Measurements from ENCODE around the gene HOXC13. TPM values are rescaled to one million over a fixed set of nuclear protein-coding genes. Genes with fewer than 3 reads are reported as not detected.

Gene HOXC13
- total RNA-seq, 1 experiment from 2014 or later, result not detected

- no peaks in the 10 kb centered on the region for H4K20me1 ChIP-seq (ENCODE audit: insufficient read depth, low read depth, low read length)
- H3K4me3 ChIP-seq (ENCODE audit: low read length), result no peak overlapping the region
- no peaks in the 10 kb centered on the region for H3K27me3 ChIP-seq (ENCODE audit: low read length)
- H3K4me1 ChIP-seq (ENCODE audit: low read length), result peaks cover 9% of the 10 kb centered on the region
- no peaks in the 10 kb centered on the region for H3K9me3 ChIP-seq (ENCODE audit: low read length)
- no peak for DNase-seq
- H2AFZ ChIP-seq (ENCODE audit: low read length), result no peak overlapping the region
- no peaks in the 10 kb centered on the region for H3K36me3 ChIP-seq (ENCODE audit: insufficient read depth, low read length)
- H3K4me2 ChIP-seq (ENCODE audit: low read depth, low read length, poor library complexity, severe bottlenecking), result no peak overlapping the region
- H3K9me2 ChIP-seq (replicated peaks; ENCODE audit: insufficient read depth, low read length), result no peaks in the 10 kb centered on the region
- H3K27ac ChIP-seq (ENCODE audit: low read length), result no peak overlapping the region
- H3K79me2 ChIP-seq (ENCODE audit: low read length), result no peaks in the 10 kb centered on the region
- no peak overlapping the region for H3K9ac ChIP-seq (ENCODE audit: low read length)
Measured at GRCh38 chr12:53937099-53937498, 1.5 kb upstream of the HOXC13 start.

DNA sequence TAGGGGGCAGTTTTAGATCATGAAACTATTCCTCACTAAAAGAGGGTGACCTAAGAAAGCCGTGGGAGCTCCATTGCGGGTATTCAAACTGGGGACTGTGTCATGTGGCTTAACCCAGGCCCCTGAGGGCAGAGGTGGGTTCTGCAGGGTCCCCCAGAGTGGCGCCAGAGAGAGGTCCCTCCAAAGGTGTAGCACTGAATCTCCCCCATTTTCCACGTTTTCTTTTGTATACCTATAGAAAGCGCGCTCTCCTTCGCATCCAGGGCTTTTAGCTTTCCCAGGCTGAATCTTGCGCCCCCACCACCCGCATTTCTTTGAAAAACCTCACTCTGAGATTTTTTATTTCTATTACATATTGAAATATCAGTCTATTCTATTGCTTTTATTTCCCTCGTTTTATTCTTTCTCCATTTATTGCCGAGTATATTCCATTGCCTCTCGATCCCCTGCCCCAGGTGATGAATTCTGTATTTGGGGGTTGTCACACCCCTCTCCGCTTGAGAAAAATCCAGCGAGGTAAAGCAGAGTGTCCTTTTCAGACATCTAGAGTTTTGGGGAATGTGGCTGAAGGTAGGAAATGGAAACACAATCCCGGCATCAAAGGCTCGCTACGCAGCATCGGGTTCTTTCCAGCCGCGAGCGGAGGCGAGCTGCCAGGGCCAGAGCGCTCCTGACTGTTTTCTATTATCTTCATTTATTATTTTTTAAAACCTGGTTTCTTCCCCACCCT is 870 bp upstream of the HOXC13 start:
- Histone ChIP-seq H3K9me3 (ENCODE audit: low read length) (no peaks in the 10 kb centered on the region), H3K27me3 (ENCODE audit: low read length) (no peaks in the 10 kb centered on the region), H3K27ac (ENCODE audit: low read length) (no peak overlapping the region), H3K9ac (ENCODE audit: low read length) (no peak overlapping the region), H4K20me1 (ENCODE audit: insufficient read depth, low read depth, low read length) (no peaks in the 10 kb centered on the region), H3K4me1 (ENCODE audit: low read length) (peaks cover 9% of the 10 kb centered on the region), H3K79me2 (ENCODE audit: low read length) (no peaks in the 10 kb centered on the region), H3K9me2 (replicated peaks; ENCODE audit: insufficient read depth, low read length) (no peaks in the 10 kb centered on the region), H3K4me3 (ENCODE audit: low read length) (no peak overlapping the region), H3K4me2 (ENCODE audit: low read depth, low read length, poor library complexity, severe bottlenecking) (no peak overlapping the region), H2AFZ (ENCODE audit: low read length) (no peak overlapping the region), H3K36me3 (ENCODE audit: insufficient read depth, low read length) (no peaks in the 10 kb centered on the region)
- DNase-seq, result no peak

DNA sequence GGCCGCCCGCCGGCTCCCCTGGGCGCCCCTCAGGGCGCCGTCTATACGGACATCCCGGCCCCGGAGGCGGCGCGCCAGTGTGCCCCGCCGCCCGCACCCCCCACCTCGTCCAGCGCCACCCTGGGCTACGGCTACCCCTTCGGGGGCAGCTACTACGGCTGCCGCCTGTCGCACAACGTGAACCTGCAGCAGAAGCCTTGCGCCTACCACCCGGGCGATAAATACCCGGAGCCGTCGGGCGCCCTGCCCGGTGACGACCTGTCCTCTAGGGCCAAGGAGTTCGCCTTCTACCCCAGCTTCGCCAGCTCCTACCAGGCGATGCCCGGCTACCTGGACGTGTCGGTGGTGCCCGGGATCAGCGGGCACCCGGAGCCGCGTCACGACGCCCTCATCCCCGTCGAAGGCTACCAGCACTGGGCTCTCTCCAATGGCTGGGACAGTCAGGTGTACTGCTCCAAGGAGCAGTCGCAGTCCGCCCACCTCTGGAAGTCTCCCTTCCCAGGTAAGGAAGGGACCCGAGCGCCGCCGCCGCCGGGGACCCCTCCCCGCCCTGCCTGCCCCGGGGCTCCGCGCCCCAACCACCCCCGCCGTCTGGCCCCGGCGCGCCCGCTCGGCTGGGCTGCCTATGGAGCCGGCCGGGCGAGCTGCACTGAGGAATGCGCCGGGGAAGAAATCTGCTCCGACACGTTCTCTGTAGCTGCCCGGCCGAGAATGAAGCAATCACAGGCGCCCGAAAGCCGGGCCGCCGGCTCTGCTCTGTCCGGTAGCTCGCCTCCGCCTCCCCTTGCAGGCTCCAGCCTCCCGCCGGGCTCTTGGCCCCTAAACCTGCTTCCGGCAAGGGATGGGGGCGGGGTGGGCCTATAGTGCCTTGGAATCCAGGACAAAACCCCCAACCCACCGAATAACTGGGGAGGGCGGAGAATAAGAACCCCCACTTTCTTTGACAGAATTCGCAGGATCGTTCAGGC is 794 bp downstream of the HOXC13 start:
- Histone ChIP-seq H3K4me2 (ENCODE audit: low read depth, low read length, poor library complexity, severe bottlenecking) (no peak overlapping the region), H3K4me3 (ENCODE audit: low read length) (no peak overlapping the region), H4K20me1 (ENCODE audit: insufficient read depth, low read depth, low read length) (no peaks in the 10 kb centered on the region), H3K27me3 (ENCODE audit: low read length) (no peaks in the 10 kb centered on the region), H3K9ac (ENCODE audit: low read length) (no peak overlapping the region), H3K27ac (ENCODE audit: low read length) (no peak overlapping the region), H2AFZ (ENCODE audit: low read length) (no peak overlapping the region), H3K36me3 (ENCODE audit: insufficient read depth, low read length) (no peaks in the 10 kb centered on the region), H3K9me3 (ENCODE audit: low read length) (no peaks in the 10 kb centered on the region), H3K4me1 (ENCODE audit: low read length) (peaks cover 9% of the 10 kb centered on the region), H3K9me2 (replicated peaks; ENCODE audit: insufficient read depth, low read length) (no peaks in the 10 kb centered on the region), H3K79me2 (ENCODE audit: low read length) (no peaks in the 10 kb centered on the region)
- DNase-seq, result no peak

GRCh38 chr12:53940443-53941014 is 1.9 kb downstream of the HOXC13 start:
- H3K4me1 ChIP-seq (ENCODE audit: low read length), result peaks cover 2% of the 10 kb centered on the region
- DNase-seq, result no peak
- H3K9me3 ChIP-seq (ENCODE audit: low read length), result no peaks in the 10 kb centered on the region
- H3K4me2 ChIP-seq (ENCODE audit: low read depth, low read length, poor library complexity, severe bottlenecking), result no peak overlapping the region
- no peak overlapping the region for H3K27ac ChIP-seq (ENCODE audit: low read length)
- no peak overlapping the region for H3K4me3 ChIP-seq (ENCODE audit: low read length)
- no peaks in the 10 kb centered on the region for H3K79me2 ChIP-seq (ENCODE audit: low read length)
- H2AFZ ChIP-seq (ENCODE audit: low read length), result no peak overlapping the region
- no peaks in the 10 kb centered on the region for H4K20me1 ChIP-seq (ENCODE audit: insufficient read depth, low read depth, low read length)
- H3K36me3 ChIP-seq (ENCODE audit: insufficient read depth, low read length), result no peaks in the 10 kb centered on the region
- H3K9ac ChIP-seq (ENCODE audit: low read length), result no peak overlapping the region
- no peaks in the 10 kb centered on the region for H3K27me3 ChIP-seq (ENCODE audit: low read length)
- H3K9me2 ChIP-seq (replicated peaks; ENCODE audit: insufficient read depth, low read length), result no peaks in the 10 kb centered on the region

DNA sequence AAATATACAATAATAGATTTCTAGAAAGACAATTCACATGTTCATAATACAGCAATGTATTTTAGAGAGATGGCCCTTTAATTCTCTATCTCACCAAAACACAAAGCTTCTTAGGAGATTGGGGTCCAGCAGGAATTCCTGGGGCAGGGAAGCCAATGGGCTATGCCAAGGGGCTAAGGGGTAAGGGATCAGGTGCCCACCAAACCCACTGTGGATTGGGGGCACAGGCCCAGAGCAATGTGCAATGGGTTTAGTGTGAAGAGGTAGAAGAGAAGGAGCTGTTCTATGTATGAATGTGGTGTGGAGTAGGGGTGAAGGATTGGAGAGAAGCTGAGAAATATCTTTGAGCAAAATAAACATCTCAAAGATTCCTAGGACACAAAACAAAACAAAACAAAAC is 2.6 kb downstream of the HOXC13 start:
- H3K27me3 ChIP-seq (ENCODE audit: low read length), result no peaks in the 10 kb centered on the region
- H3K9me2 ChIP-seq (replicated peaks; ENCODE audit: insufficient read depth, low read length), result no peaks in the 10 kb centered on the region
- H3K79me2 ChIP-seq (ENCODE audit: low read length), result no peaks in the 10 kb centered on the region
- no peaks in the 10 kb centered on the region for H3K4me1 ChIP-seq (ENCODE audit: low read length)
- DNase-seq, result no peak
- H4K20me1 ChIP-seq (ENCODE audit: insufficient read depth, low read depth, low read length), result no peaks in the 10 kb centered on the region
- H3K9me3 ChIP-seq (ENCODE audit: low read length), result no peaks in the 10 kb centered on the region
- no peak overlapping the region for H3K9ac ChIP-seq (ENCODE audit: low read length)
- H3K36me3 ChIP-seq (ENCODE audit: insufficient read depth, low read length), result no peaks in the 10 kb centered on the region
- no peak overlapping the region for H2AFZ ChIP-seq (ENCODE audit: low read length)
- H3K4me3 ChIP-seq (ENCODE audit: low read length), result no peak overlapping the region
- H3K4me2 ChIP-seq (ENCODE audit: low read depth, low read length, poor library complexity, severe bottlenecking), result no peak overlapping the region
- H3K27ac ChIP-seq (ENCODE audit: low read length), result no peak overlapping the region

- Histone ChIP-seq H4K20me1 (ENCODE audit: insufficient read depth, low read depth, low read length) (no peaks in the 10 kb centered on the region), H3K27ac (ENCODE audit: low read length) (no peak overlapping the region), H3K36me3 (ENCODE audit: insufficient read depth, low read length) (no peaks in the 10 kb centered on the region), H3K9ac (ENCODE audit: low read length) (no peak overlapping the region), H3K4me1 (ENCODE audit: low read length) (no peaks in the 10 kb centered on the region), H3K4me3 (ENCODE audit: low read length) (no peak overlapping the region), H2AFZ (ENCODE audit: low read length) (no peak overlapping the region), H3K4me2 (ENCODE audit: low read depth, low read length, poor library complexity, severe bottlenecking) (no peak overlapping the region), H3K9me3 (ENCODE audit: low read length) (no peaks in the 10 kb centered on the region), H3K27me3 (ENCODE audit: low read length) (no peaks in the 10 kb centered on the region), H3K9me2 (replicated peaks; ENCODE audit: insufficient read depth, low read length) (no peaks in the 10 kb centered on the region), H3K79me2 (ENCODE audit: low read length) (no peaks in the 10 kb centered on the region)
- DNase-seq, result no peak
Measured at GRCh38 chr12:53941750-53942149, 3.1 kb downstream of the HOXC13 start.

- Histone ChIP-seq H3K4me3 (ENCODE audit: low read length) (no peak overlapping the region), H3K9me2 (replicated peaks; ENCODE audit: insufficient read depth, low read length) (no peaks in the 10 kb centered on the region), H3K36me3 (ENCODE audit: insufficient read depth, low read length) (no peaks in the 10 kb centered on the region), H4K20me1 (ENCODE audit: insufficient read depth, low read depth, low read length) (no peaks in the 10 kb centered on the region), H2AFZ (ENCODE audit: low read length) (no peak overlapping the region), H3K27me3 (ENCODE audit: low read length) (no peaks in the 10 kb centered on the region), H3K9me3 (ENCODE audit: low read length) (no peaks in the 10 kb centered on the region), H3K27ac (ENCODE audit: low read length) (no peak overlapping the region), H3K4me1 (ENCODE audit: low read length) (no peaks in the 10 kb centered on the region), H3K9ac (ENCODE audit: low read length) (no peak overlapping the region), H3K4me2 (ENCODE audit: low read depth, low read length, poor library complexity, severe bottlenecking) (no peak overlapping the region), H3K79me2 (ENCODE audit: low read length) (no peaks in the 10 kb centered on the region)
- DNase-seq, result no peak
Measured at GRCh38 chr12:53942467-53942997, 3.9 kb downstream of the HOXC13 start.

GRCh38 chr12:53944209-53944608 is 5.6 kb downstream of the HOXC13 start:
- no peaks in the 10 kb centered on the region for H3K79me2 ChIP-seq (ENCODE audit: low read length)
- DNase-seq, result no peak
- no peak overlapping the region for H3K4me2 ChIP-seq (ENCODE audit: low read depth, low read length, poor library complexity, severe bottlenecking)
- H3K9me3 ChIP-seq (ENCODE audit: low read length), result no peaks in the 10 kb centered on the region
- H3K27me3 ChIP-seq (ENCODE audit: low read length), result no peaks in the 10 kb centered on the region
- H4K20me1 ChIP-seq (ENCODE audit: insufficient read depth, low read depth, low read length), result no peaks in the 10 kb centered on the region
- H2AFZ ChIP-seq (ENCODE audit: low read length), result no peak overlapping the region
- H3K36me3 ChIP-seq (ENCODE audit: insufficient read depth, low read length), result no peaks in the 10 kb centered on the region
- no peak overlapping the region for H3K4me3 ChIP-seq (ENCODE audit: low read length)
- no peaks in the 10 kb centered on the region for H3K4me1 ChIP-seq (ENCODE audit: low read length)
- no peak overlapping the region for H3K9ac ChIP-seq (ENCODE audit: low read length)
- no peaks in the 10 kb centered on the region for H3K9me2 ChIP-seq (replicated peaks; ENCODE audit: insufficient read depth, low read length)
- no peak overlapping the region for H3K27ac ChIP-seq (ENCODE audit: low read length)
